Measurements from ENCODE around the gene CACNA2D2.

GRCh38 chr3:50486219-50486888 lies 17.1 kb downstream of the CACNA2D2 start:
- no peak for TF ChIP-seq FOXK2 (IDR thresholded peaks at IDR 0.05)
- TF ChIP-seq TARDBP (IDR thresholded peaks at IDR 0.05), result no peak
- TF ChIP-seq L3MBTL2 (conservative IDR thresholded peaks at IDR 0.05), result no peak
- TF ChIP-seq BHLHE40 (IDR thresholded peaks at IDR 0.05; ENCODE audit: borderline replicate concordance), result no peak
- no peak for TF ChIP-seq ARNT (IDR thresholded peaks at IDR 0.05)
- TF ChIP-seq FOXM1 (IDR thresholded peaks at IDR 0.05; ENCODE audit: borderline replicate concordance), result no peak
- no peak for TF ChIP-seq HDGF (IDR thresholded peaks at IDR 0.05; ENCODE audit: borderline replicate concordance)
- TF ChIP-seq PKNOX1 (IDR thresholded peaks at IDR 0.05), result no peak
- no peak for TF ChIP-seq SP1 (IDR thresholded peaks at IDR 0.05)
- no peak for TF ChIP-seq CTBP1 (IDR thresholded peaks at IDR 0.05; ENCODE audit: borderline replicate concordance)
- no peak for TF ChIP-seq ZNF384 (IDR thresholded peaks at IDR 0.05)
- TF ChIP-seq NFRKB (IDR thresholded peaks at IDR 0.05), result no peak

All from HEK293T (cell line).